ENCODE measurements around the gene MGAT5B. TPM values are rescaled to one million over a fixed set of nuclear protein-coding genes. Genes with fewer than 3 reads are reported as not detected.

Gene MGAT5B
- total and polyA plus RNA-seq, 10 of the 15 experiments (the other 5 are each of a cell fraction or from before 2014, with no cell fraction given), result 0.13 TPM; not detected in 9

DNA sequence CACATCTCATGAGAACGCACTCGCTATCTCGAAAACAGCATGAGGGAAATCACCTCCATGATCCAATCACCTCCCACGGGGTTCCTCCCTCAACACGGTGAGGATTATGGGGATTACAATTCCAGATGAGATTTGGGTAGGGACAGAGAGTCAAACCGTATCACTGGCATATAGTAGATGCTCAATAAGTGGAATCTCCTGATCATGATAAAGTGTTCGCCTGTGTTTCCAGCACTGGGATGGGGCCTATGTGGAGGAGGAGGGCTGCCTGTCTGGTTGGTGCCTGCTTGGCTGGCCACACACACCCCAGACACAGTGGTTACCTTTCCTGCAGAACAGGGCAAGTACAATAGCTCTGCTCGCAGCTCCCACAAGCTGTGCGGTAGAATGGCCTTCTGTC is 6.1 kb upstream of the MGAT5B start:
- ChIA-PET SMC1A (ENCODE audit: uncharacterized antibody, unreplicated experiment) (no interaction called here), RAD21 (ENCODE audit: unreplicated experiment) (no interaction called here), CTCF (no interaction called here), POLR2A (no interaction called here)
- no TSS peak for BruUV-seq (replicated peaks)
- no peak overlapping the region for H3K9ac ChIP-seq (ENCODE audit: control insufficient read depth, insufficient read depth, low read length)
- H3K36me3 ChIP-seq (ENCODE audit: control insufficient read depth in 2 of 2, insufficient read depth in 2 of 2, low read length in 1 of 2), result no peaks in the 10 kb centered on the region
- intact Hi-C loops (cut with micrococcal nuclease; ENCODE audit: unreplicated experiment) (loop anchor here (10.0 kb wide), 1 partner anchor 383 kb away; no protein-coding TSS in a partner anchor), in situ Hi-C loops (cut with MboI) (no loop called here)
- H2AFZ ChIP-seq (ENCODE audit: control insufficient read depth, low read depth, low read length), result no peak overlapping the region
- no peak overlapping the region for H3K4me2 ChIP-seq (ENCODE audit: control insufficient read depth, insufficient read depth)
- WGBS (ENCODE audit: insufficient coverage, insufficient replicate concordance, low lambda C conversion rate, missing lambda C conversion rate), result 59% methylated on average over 9 of the region's 9 CpGs
- H3K27ac ChIP-seq (ENCODE audit: control insufficient read depth, insufficient read depth), result no peak overlapping the region
- H3K9me3 ChIP-seq (replicated peaks; ENCODE audit: control insufficient read depth, insufficient read depth, low read length), result no peaks in the 10 kb centered on the region
- no peaks in the 10 kb centered on the region for H3K79me2 ChIP-seq (ENCODE audit: control insufficient read depth, insufficient read depth, low read length)
- FAIRE-seq (no peak), ATAC-seq (no peak), DNase-seq (ENCODE audit: low read depth, low spot score) (no peak)
- no peaks in the 10 kb centered on the region; a peak in 1 of 4 replicates for H3K27me3 ChIP-seq (replicated peaks in 1 of 2; ENCODE audit: control insufficient read depth in 2 of 2, insufficient read depth in 2 of 2, low read length in 1 of 2)
- no peak overlapping the region for H3K4me3 ChIP-seq
- no peaks in the 10 kb centered on the region for H3K4me1 ChIP-seq (ENCODE audit: control insufficient read depth, insufficient read depth, low read length)
- no peaks in the 10 kb centered on the region for H4K20me1 ChIP-seq (ENCODE audit: control insufficient read depth, insufficient read depth)
- TF ChIP-seq, protein P1, sequence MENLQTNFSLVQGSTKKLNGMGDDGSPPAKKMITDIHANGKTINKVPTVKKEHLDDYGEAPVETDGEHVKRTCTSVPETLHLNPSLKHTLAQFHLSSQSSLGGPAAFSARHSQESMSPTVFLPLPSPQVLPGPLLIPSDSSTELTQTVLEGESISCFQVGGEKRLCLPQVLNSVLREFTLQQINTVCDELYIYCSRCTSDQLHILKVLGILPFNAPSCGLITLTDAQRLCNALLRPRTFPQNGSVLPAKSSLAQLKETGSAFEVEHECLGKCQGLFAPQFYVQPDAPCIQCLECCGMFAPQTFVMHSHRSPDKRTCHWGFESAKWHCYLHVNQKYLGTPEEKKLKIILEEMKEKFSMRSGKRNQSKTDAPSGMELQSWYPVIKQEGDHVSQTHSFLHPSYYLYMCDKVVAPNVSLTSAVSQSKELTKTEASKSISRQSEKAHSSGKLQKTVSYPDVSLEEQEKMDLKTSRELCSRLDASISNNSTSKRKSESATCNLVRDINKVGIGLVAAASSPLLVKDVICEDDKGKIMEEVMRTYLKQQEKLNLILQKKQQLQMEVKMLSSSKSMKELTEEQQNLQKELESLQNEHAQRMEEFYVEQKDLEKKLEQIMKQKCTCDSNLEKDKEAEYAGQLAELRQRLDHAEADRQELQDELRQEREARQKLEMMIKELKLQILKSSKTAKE (IDR thresholded peaks at IDR 0.05; ENCODE audit: low read depth, poor library complexity, severe bottlenecking), result no peak
- TF ChIP-seq MTA3 (IDR thresholded peaks at IDR 0.05; ENCODE audit: borderline replicate concordance, low read length) (no peak), NRF1 (conservative IDR thresholded peaks at IDR 0.05; ENCODE audit: low read depth, low read length) (no peak), FOS (IDR thresholded peaks at IDR 0.05; ENCODE audit: borderline replicate concordance, extremely low read depth, insufficient read length) (no peak), SMAD1 (IDR thresholded peaks at IDR 0.05; ENCODE audit: low read depth, partially characterized antibody) (no peak), KDM1A (IDR thresholded peaks at IDR 0.05; ENCODE audit: borderline replicate concordance) (no peak), IKZF1 (conservative IDR thresholded peaks at IDR 0.05) (no peak)
